Central memory CD4-positive, alpha-beta T cell (primary cell): ENCODE results near the gene TNFSF9.
"Not testable (repeated sequence)": the region's sequence is repeated elsewhere in the genome, so short reads cannot be mapped to it uniquely, and the experiment has no call there.

Source experiments
- DNase-seq: peaks from one replicate; pipeline ENCODE4 v3.0.0; 2022

TNFSF9 gene

GRCh38 chr19:6532244-6532999 is 1.6 kb downstream of the TNFSF9 start:
- no peak for DNase-seq

DNA sequence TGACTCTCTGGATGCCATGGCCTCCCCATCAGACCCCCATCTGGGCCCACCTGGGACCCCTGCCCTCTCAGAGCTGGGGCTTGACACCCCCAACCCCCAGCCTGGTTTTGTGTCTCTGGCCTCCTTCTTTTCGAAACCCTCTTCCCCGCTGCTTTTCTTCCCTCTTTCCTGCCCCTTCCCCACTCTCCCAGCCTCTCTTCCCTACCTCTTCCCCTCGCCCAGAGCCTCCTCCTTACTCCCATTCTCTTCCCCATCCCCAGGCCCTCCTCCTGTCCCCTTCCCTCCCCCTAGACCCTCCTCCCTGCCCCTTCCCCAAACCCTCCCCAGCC is 2.1 kb downstream of the TNFSF9 start:
- DNase-seq: no peak

DNA sequence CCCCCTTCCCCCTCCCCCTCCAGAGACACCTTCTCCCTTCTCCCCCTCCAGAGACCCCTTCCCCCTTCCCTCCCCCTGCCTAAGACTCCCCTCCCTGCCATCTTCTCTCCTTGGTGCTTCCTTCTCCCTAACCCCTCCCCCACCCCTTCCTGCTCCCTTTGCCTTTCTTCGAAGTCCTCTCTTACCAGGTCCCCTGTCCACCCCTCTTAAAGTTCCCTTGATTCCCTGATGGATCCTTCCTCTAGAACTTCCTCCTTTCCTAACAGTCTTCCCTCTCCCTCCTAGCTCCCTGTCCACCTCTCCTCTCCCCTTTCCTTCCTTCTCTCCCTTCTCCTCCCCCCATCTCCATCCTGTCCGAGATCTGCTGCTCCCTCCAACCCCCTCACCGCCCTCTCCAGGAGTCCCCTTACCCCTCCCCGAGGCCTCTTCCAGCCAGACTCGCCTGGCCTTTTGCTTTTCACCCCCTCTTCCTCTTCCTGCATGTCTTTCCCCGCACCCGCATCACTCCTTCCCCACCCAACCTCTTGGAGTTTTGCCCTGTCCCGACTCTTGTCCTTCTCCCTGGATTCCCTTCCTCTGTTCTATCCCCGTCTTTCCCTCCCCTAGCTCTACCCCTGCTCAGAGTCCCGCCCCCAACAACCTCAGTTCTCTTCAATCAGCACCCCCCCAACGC is 3.1 kb downstream of the TNFSF9 start:
- no peak for DNase-seq

GRCh38 chr19:6534451-6535093 is 3.7 kb downstream of the TNFSF9 start:
- DNase-seq: no peak

GRCh38 chr19:6535558-6536137 is 4.8 kb downstream of the TNFSF9 start:
- no peak for DNase-seq

GRCh38 chr19:6539514-6539913 is 8.7 kb downstream of the TNFSF9 start:
- no peak for DNase-seq

- DNase-seq: no peak
Observed at GRCh38 chr19:6540918-6541689, 10.3 kb downstream of the TNFSF9 start.

GRCh38 chr19:6543866-6544347 is 13.1 kb downstream of the TNFSF9 start:
- no peak for DNase-seq

- DNase-seq: not testable (repeated sequence)
Observed at GRCh38 chr19:6550679-6551078, 19.9 kb downstream of the TNFSF9 start.

DNA sequence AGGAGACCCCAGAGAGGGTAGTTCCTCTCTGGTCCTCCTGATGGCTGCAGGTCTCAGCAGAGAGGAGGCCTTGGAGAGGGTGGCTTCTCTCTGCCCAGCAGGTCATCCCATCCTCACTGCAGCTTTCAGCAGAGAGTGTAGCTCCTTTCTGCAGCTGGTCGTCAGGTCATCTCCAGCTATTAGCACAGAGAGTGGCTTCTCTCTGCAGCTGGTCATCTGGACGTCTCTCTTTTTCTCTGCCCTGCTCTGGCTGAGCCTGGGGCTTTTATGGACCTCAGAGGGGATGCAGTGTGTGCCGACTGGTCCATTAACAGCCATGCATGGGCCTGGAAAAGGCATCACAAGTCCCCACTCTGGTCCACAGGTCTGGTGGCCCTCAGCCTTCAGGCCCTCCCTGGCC is 20.3 kb downstream of the TNFSF9 start:
- DNase-seq: no peak

GRCh38 chr19:6551607-6552450 is 21.0 kb downstream of the TNFSF9 start:
- DNase-seq: peak; percentile 47

DNA sequence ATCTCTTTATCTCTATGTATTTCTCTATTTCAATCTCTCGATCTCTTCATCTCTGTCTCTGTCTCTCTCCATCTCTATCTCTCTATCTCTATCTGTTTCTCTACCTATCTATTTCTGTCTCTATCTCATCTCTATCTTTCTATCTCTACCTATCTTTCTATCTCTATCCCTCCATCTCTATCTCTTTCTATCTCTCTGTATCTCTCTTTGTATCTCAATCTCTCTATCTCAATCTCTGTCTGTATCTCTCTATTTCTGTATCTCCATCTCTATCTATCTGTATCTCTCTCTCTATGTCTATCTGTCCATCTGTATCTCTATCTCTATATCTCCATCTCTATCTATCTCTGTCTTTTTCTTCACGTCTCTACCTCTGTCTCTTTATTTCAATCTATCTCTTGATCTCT is 25.2 kb downstream of the TNFSF9 start:
- DNase-seq: no peak

DNA sequence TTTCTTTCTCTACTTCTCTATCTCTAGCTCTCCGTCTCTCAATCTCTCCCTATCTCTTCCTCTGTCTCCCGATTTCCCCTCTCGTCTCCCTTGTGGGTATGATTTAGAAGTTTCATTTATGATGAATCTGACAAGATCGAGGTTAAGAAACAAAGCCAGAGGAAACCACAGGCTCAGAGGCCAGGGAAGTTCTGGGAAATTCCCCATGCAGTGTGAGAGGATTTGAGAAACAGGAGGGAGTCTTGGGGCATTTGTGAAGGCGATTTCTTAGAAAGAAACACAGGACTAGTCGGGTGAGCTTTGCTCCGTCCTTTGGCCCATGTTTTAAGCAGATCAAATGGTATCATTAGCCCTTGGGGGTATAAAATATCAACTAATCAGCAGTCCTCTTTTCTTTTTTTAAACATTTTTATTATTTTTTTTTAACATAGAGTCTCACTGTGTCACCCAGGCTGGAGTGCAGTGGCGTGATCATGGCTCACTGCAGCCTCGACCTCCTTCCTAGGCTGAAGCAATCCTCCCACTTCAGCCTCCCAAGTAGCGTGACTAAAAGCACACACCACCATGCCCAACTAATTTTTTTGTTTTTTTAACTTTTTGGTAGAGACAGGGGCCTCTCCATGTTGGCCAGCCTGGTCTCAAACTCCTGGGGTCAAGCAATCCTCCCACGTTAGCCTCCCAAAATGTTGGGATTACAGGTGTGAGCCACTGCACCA is 25.8 kb downstream of the TNFSF9 start:
- DNase-seq: no peak

GRCh38 chr19:6562437-6562836 is 31.6 kb downstream of the TNFSF9 start:
- DNase-seq: not testable (repeated sequence)

- DNase-seq: no peak
Observed at GRCh38 chr19:6564393-6564792, 33.6 kb downstream of the TNFSF9 start.

GRCh38 chr19:6566727-6567126 is 35.9 kb downstream of the TNFSF9 start:
- not testable (repeated sequence) for DNase-seq

DNA sequence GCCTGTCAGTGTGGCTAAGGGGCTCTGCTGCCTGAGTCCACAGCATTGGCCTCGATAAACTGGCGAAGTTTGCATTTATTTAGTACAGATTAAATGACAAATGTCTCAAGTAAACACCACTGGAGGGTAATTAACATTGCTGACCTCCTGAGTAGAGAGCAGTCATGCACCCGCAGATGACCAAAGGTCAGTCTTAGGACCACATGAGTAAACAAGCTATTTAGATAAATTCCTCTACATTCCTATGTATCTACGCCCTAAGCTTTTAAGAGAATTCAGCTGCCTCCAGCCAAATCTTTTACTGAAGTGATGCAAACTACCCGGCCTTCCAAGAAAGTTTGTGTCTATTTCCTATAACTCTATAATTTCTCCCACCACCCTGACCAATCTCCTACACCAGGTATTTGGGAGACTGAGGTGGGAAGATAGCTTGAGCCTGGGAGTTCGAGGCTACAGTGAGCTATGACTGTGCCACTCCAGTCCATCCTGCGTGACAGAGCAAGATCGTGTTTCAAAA is 37.2 kb downstream of the TNFSF9 start:
- DNase-seq: no peak

- no peak for DNase-seq
Observed at GRCh38 chr19:6568816-6569215, 38.0 kb downstream of the TNFSF9 start.

DNA sequence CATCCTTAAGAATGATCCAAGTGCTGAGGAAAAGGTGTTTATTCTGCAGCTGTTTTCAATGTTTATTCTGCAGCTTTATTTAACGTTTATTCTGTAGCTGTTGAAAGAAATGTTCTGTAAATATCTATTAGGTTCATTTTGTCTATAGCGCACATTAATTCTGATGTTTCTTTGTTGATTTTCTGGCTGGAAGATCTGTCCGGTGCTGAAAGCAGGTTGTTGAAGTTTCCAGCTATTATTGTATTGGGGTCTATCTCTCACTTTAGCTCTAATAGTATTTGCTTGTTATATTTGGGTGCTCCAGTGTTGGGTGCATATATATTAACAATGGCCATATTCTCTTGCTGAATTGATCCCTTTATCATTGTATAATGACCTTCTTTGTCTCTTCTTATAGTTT is 39.9 kb downstream of the TNFSF9 start:
- DNase-seq: no peak

DNA sequence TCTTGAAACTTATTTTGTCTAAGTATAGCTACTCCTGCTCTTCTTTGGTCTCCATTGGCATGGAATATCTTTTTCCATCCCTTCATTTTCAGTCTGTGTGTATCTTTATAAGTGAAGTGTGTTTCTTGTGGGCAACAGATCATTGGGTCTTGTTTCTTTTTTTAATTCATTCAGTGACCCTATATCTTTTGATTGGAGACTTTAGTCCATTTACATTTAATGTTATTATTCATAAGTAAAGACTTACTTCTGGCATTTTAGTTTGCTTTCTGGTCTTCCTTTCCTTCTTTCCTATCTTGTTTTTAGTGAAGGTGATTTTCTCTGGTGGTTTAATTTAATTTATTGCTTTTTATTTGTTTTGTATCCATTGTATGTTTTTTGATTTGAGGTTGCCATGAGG is 40.3 kb downstream of the TNFSF9 start:
- DNase-seq: no peak

DNA sequence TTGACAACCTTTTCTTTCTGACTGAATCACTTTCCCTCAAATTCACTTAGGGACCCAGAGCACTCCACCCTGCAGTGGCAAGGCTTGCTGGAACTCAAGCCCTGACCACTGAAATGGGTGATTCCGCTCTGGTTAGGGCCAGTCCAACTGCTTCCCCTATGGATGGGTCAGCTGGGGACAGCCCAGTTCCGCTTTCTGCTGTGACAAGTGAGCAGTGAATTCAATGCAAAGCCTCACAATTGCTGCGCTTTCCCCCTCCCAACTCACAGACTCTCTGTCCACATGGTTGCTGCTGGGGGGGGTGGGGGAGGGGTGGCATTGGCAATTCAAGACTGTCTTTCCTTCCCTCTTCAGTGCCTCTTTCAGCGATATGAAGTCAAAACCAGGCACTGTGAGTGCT is 41.4 kb downstream of the TNFSF9 start:
- DNase-seq: no peak
